Loucy (cell line): ENCODE measurements around the gene TGFB2.

Experiments used
- CTCF ChIP-seq: fragments of 200-600 bp; sonication (generic); conservative IDR thresholded peaks from 2 replicates; pipeline ENCODE4 v1.5.1; 2014; ENCODE audit warnings: mild to moderate bottlenecking, antibody characterized with exemption, low read length
- EZH2phosphoT487 ChIP-seq: fragments of 200-600 bp; IDR thresholded peaks from 2 replicates; pipeline ENCODE4 v1.6.1; 2018; ENCODE audit warnings: antibody characterized with exemption, mild to moderate bottlenecking, moderate library complexity, borderline replicate concordance

GRCh38 chr1:218439541-218440295, 94.6 kb downstream of the TGFB2 start:
- no peak for TF ChIP-seq CTCF
- no peak for TF ChIP-seq EZH2phosphoT487
